ENCODE data around the gene JRKL. TPM values are rescaled to one million over a fixed set of nuclear protein-coding genes. Genes with fewer than 3 reads are reported as not detected.

Gene JRKL
- total RNA-seq (12.5 TPM), polyA plus RNA-seq (ENCODE audit: insufficient read depth, low read depth, low replicate concordance) (4.6 TPM)
- long read RNA-seq, donor 1, partial matches to known transcripts: 0 of 1 reads
- long read RNA-seq, donor 1, other reads (novel, unspliced or antisense): 0 of 1 reads
- long read RNA-seq, donor 2, partial matches to known transcripts: 0 of 2 reads
- long read RNA-seq, donor 2, other reads (novel, unspliced or antisense): 0 of 2 reads
- long read RNA-seq, donor 3, partial matches to known transcripts: 0 of 1 reads
- long read RNA-seq, donor 3, other reads (novel, unspliced or antisense): 0 of 1 reads
- long read RNA-seq, donor 4, partial matches to known transcripts: 0 of 1 reads
- long read RNA-seq, donor 4, other reads (novel, unspliced or antisense): 0 of 1 reads
- long read RNA-seq, donor 5: 0 reads
- long read RNA-seq, donor 6, partial matches to known transcripts: 0 of 1 reads
- long read RNA-seq, donor 6, other reads (novel, unspliced or antisense): 0 of 1 reads
- long read RNA-seq, donor 7, partial matches to known transcripts: 0 of 10 reads
- long read RNA-seq, donor 7, other reads (novel, unspliced or antisense): 8 of 10 reads
- long read RNA-seq, donor 8, partial matches to known transcripts: 7 of 9 reads
- long read RNA-seq, donor 8, other reads (novel, unspliced or antisense): 0 of 9 reads
- long read RNA-seq, donor 9, partial matches to known transcripts: 0 of 1 reads
- long read RNA-seq, donor 9, other reads (novel, unspliced or antisense): 0 of 1 reads
- long read RNA-seq, donor 10: 0 reads

DNA sequence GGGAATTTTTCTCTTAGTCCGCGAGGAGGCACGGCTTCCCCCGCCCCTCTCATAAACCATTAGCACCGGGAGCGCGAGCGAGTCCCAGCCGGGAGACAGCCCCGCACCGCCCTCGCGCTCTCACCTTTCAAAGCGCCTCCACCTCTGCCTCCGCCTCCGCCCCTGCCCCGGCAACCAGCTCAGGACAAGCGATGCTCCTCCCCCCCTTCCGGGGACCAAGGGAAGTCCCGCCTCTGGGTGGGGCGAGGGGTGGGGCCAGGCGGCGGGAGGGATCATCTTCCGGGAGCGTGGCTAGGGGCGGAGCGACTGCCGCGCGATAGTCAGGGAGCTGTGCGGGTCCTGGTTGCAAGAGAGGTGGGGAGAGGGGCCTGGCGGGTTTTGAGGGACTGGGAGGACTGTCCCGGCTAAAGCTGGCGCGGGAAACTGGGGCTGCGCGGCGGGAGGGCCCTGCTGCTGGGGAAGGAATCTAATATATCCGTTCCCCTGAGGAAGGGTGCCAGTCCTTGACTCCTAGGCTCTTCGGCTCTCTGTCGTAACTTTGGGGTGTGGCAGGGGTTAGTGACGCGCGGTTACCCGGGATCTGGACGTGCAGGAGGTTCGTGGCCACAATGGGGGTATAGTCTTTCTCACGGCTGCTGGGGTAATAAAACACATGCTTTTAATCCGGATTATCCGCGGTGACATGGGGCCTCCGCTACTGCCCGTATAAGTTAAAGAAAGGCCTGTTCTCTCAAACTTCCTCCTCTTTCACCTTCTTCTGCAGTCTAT, at the start of gene JRKL, which contains the start of gene CCDC82:
Gene JRKL (plus strand): TSS at position 294 of the 768 bp plus-strand sequence. CDS start 637 bp downstream, outside the sequence.
Gene CCDC82 (minus strand): TSS at position 193 of the 768 bp plus-strand sequence. CDS start 5,165 bp downstream, outside the sequence.
- no peak for FAIRE-seq
- intact Hi-C loops (cut with DNase I): no loop called here
- peak; percentile 99 for DNase-seq

GRCh38 chr11:96340555-96340885, 49.3 kb upstream of the JRKL start:
- TF ChIP-seq, protein P1, sequence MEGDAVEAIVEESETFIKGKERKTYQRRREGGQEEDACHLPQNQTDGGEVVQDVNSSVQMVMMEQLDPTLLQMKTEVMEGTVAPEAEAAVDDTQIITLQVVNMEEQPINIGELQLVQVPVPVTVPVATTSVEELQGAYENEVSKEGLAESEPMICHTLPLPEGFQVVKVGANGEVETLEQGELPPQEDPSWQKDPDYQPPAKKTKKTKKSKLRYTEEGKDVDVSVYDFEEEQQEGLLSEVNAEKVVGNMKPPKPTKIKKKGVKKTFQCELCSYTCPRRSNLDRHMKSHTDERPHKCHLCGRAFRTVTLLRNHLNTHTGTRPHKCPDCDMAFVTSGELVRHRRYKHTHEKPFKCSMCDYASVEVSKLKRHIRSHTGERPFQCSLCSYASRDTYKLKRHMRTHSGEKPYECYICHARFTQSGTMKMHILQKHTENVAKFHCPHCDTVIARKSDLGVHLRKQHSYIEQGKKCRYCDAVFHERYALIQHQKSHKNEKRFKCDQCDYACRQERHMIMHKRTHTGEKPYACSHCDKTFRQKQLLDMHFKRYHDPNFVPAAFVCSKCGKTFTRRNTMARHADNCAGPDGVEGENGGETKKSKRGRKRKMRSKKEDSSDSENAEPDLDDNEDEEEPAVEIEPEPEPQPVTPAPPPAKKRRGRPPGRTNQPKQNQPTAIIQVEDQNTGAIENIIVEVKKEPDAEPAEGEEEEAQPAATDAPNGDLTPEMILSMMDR (IDR thresholded peaks at IDR 0.05; ENCODE audit: borderline replicate concordance, extremely low read depth, insufficient read depth): no peak
- Histone ChIP-seq H3K36me3 (ENCODE audit: control insufficient read depth in 2 of 3, insufficient read depth in 3 of 3, low read length in 3 of 3) (no peaks in the 10 kb centered on the region), H3K4me3 (ENCODE audit: low read length in 3 of 3) (peak overlapping the region; percentile 23 to 98 (median 88)), H3K9ac (ENCODE audit: low read length in 3 of 3) (peak overlapping the region; percentile 38 to 78 (median 42)), H3K4me1 (ENCODE audit: control insufficient read depth in 2 of 3, insufficient read depth in 2 of 3, low read depth in 1 of 3, low read length in 3 of 3) (peaks cover 16 to 42% (median 40%) of the 10 kb centered on the region in 3 donors), H3K27me3 (ENCODE audit: control insufficient read depth, insufficient read depth, low read length) (no peaks in the 10 kb centered on the region), H3K9me3 (ENCODE audit: control insufficient read depth in 2 of 3, insufficient read depth in 1 of 3, low read length in 3 of 3) (no peaks in the 10 kb centered on the region), H3K27ac (ENCODE audit: low read depth in 2 of 2, low read length in 2 of 2) (peak overlapping the region; percentile 89 to 93)
- FAIRE-seq (no peak), DNase-seq (peak in 2 of 5 donors; percentile 30 to 79)
- intact Hi-C loops (cut with DNase I): no loop called here

More for the DNA sequence above, at the start of gene JRKL, which contains the start of gene CCDC82:
- Histone ChIP-seq H3K27me3 (ENCODE audit: control insufficient read depth, insufficient read depth, low read length) (no peaks in the 10 kb centered on the region), H3K36me3 (ENCODE audit: control insufficient read depth in 2 of 3, insufficient read depth in 3 of 3, low read length in 3 of 3) (no peaks in the 10 kb centered on the region), H3K4me3 (ENCODE audit: low read length in 3 of 3) (peak within 1 kb of the TSS; percentile 91 to 93 (median 92)), H3K27ac (ENCODE audit: low read depth in 2 of 2, low read length in 2 of 2) (peak within 1 kb of the TSS; percentile 81 to 92), H3K9me3 (ENCODE audit: control insufficient read depth in 2 of 3, insufficient read depth in 1 of 3, low read length in 3 of 3) (no peaks in the 10 kb centered on the region), H3K9ac (ENCODE audit: low read length in 3 of 3) (peak within 1 kb of the TSS; percentile 76 to 85 (median 81)), H3K4me1 (ENCODE audit: control insufficient read depth in 2 of 3, insufficient read depth in 2 of 3, low read depth in 1 of 3, low read length in 3 of 3) (peaks cover 0 to 5% (median 3%) of the 10 kb centered on the region in 3 donors)
- TF ChIP-seq, protein P1 (IDR thresholded peaks at IDR 0.05; ENCODE audit: borderline replicate concordance, extremely low read depth, insufficient read depth): no peak

GRCh38 chr11:96341211-96342013, 48.4 kb upstream of the JRKL start:
- intact Hi-C loops (cut with DNase I): no loop called here
- Histone ChIP-seq H3K9me3 (ENCODE audit: control insufficient read depth in 2 of 3, insufficient read depth in 1 of 3, low read length in 3 of 3) (no peaks in the 10 kb centered on the region), H3K9ac (ENCODE audit: low read length in 3 of 3) (peak overlapping the region; percentile 78 to 98 (median 91)), H3K27ac (ENCODE audit: low read depth in 2 of 2, low read length in 2 of 2) (peak overlapping the region; percentile 89 to 93), H3K4me1 (ENCODE audit: control insufficient read depth in 2 of 3, insufficient read depth in 2 of 3, low read depth in 1 of 3, low read length in 3 of 3) (peaks cover 12 to 35% (median 31%) of the 10 kb centered on the region in 3 donors), H3K4me3 (ENCODE audit: low read length in 3 of 3) (peak overlapping the region; percentile 88 to 98 (median 95)), H3K36me3 (ENCODE audit: control insufficient read depth in 2 of 3, insufficient read depth in 3 of 3, low read length in 3 of 3) (no peaks in the 10 kb centered on the region), H3K27me3 (ENCODE audit: control insufficient read depth, insufficient read depth, low read length) (no peaks in the 10 kb centered on the region)
- TF ChIP-seq, protein P1 (IDR thresholded peaks at IDR 0.05; ENCODE audit: borderline replicate concordance, extremely low read depth, insufficient read depth): peak; percentile 29
- DNase-seq: peak; percentile 53 to 86 (median 73)
- FAIRE-seq: no peak
